Fibroblast of skin of back (primary cell): ENCODE measurements around the gene SEC24B. TPM values are rescaled to one million over a fixed set of nuclear protein-coding genes. Genes with fewer than 3 reads are reported as not detected.

Experiments
- DNase-seq: peaks from one replicate; pipeline ENCODE4 v3.0.0-alpha.2; 2013
- polyA plus RNA-seq, 2 experiments: library from polyadenylated mRNA; unstranded; fragments of 120-200 nt; gene quantifications; one replicate each; pipeline ENCODE4 v1.2.1, GENCODE V29; 2013; ENCODE audit not compliant: insufficient read length in 2 of 2

The SEC24B gene
- 26.6 TPM for polyA plus RNA-seq (2013, experiment 1 of 2; ENCODE audit: insufficient read length)
- polyA plus RNA-seq (2013, experiment 2 of 2; ENCODE audit: insufficient read length): 26.4 TPM

DNA sequence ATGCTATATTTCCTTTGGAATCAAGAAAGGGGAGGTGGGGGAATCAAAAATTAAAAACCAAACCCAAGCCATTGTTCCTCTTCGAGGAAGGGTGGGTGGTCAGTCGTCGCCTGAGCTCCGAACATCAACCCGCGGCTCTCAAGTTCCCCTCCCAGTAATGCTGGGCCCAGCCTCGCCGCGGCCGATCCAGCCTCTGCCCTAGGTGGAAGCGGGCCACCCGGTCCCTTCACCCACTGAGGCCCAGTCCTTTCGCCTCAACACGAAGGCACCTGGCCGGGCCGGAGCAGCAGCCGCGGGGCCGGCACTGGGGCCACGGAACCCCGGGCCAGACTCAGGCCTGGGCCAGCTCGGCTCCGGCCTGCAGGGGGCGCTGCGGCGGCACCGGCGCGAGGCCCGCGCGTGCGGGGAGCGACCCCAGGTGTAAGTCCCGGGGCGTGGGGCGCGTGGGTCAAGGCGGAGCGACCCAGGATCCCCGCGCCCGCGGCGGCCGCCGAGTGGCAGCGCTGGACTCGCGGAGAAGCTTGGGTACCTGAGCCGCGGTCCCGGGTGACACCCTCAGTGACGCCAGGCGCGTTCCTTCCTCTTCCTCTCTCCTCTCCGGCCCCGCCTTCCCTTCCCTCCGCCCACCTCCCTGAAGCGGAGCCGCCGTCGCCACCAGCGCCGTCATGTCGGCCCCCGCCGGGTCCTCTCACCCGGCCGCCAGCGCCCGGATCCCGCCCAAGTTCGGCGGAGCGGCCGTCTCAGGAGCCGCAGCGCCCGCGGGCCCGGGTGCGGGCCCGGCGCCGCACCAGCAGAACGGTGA, at the start of gene SEC24B:
TSS of gene SEC24B (plus strand) at position 611 of the 802 bp plus-strand sequence. CDS start at position 666, 55 bp downstream.
- peak; percentile 84 for DNase-seq

DNA sequence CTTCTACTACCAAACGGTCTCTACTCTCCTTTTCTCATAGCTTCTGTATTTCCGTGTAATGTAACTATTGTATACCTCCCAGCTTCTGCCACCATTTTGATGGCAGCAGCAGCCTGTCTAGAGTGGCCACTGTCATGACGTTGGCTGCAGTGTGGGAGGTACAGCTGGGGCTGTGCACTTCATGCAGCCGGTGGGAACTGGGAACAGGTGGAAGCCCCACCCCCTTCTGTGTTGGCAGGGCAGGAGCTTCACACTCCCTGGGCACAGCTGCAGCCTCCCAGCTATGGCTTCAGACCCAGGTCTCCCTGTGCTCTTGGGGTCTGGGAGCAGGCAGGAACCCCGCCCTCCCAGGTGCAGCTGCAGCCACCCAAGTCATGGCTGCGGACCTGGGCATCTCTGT, 49.8 kb upstream of the SEC24B start:
- DNase-seq: no peak

DNA sequence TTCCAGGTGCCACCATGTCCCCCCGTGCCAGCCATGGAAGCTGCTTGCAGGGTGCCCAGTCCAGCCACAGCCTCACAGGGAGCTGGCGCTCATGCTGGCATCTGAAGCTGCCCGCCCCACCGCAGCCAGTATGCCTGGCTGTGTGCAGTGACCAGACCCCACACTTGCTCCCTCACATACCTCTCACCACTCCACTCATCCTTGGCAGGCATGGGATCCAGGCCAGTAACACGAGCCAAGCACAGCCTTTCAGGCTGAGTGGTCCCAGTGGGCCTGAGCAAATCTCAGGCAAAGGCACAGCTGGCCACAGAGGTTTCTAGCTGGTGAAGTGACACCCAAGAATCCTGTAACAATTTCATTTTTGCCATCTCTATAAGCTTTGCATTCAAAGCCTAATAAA, 48.4 kb upstream of the SEC24B start:
- no peak for DNase-seq

DNA sequence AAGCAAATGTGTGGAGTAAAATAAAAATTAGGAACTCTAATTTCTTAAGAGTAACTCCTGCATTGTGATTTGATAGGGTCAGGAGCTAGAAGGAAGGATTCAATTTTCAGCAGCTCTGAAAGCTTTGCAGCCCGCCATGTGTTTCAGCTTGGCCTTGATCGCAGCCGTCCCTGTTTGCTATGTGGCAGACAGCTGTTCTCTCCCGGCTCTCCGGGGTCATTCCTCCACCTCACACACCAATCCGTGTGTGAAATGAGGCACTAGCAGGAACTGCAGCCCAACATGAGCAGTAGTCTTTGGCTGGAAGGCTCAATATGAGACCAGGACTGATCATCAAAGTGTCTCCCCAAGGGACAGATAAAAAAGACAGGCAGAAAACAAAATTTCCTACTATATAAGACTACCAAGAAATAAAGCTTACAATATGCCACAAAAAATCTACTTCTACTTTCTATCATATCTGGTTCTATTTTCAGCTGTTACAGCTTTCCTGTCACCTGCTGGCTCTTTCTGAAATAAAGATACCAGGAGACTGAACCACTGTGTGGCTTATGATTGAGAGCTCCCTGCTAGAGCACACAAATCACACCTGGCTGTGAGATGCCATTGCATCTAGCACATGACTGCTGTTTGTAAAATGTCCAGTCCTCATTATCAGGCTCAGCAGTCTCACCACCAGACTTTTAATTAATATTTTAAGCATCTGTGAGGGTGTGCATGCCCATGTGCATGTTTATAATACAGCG, 44.1 kb upstream of the SEC24B start:
- no peak for DNase-seq

DNA sequence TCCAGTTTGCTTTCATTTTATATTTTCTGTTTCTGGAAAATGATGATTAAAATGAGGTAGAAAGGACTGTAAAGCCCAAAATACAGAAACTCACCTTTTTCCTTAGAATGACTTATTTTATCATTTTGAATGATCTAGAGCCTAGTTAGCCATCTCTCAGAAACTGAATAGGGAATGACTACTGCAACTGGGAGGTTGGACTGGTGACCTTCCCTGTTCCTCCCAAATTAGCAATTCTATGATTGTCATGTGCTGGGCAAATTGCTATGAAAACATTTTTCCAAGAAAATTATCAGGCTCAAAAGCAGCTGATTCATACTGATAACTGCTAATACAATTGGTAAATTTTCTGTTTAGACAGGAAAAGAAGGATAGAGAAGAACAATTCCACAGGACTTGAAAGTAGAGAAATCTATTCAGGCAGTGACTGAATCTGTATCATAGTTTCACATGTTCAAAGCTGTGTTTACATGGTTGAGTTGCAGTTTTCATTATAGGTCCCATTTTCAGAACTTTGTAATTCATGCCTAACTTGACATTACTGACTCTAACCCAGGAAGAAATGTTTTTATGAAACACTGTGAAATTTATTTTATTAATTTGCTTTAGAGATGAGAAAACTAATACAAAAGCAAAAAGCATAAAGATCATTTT, 43.4 kb upstream of the SEC24B start:
- no peak for DNase-seq

DNA sequence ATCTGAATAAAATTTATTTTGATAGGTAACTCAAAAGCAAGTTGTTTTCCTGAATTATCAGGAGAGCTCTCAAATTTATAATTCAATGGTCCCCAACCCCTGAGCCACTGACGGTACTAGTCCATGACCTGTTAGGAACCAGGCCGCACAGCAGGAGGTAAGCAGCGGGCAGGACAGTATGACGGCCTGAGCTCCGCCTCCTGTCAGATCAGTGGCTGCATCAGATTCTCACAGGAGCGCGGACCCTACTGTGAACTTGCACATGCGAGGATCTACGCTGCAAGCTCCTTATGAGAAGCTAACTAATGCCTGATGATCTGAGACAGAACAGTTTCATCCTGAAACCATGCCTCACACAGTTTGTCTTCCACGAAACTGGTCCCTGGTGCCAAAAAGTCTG, 37.9 kb upstream of the SEC24B start:
- no peak for DNase-seq

DNA sequence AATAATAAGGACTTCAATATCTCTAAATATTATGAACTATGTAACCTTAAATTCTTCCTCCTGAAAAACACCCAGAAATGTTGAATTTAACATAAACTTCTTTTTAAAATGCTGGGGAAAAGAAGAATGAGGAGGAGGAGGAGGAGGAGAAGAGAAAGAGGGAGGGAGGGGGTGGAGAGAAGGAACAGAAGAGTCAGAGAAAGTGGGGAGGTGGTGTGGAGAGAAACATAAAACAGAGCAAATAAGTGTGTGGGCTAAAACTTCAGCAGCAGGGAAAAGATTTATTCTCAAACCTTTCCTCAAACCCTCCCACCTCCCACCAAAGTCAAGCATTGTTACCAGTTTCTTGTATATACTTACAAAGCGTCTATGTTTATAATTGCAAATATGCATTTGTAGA, 34.7 kb upstream of the SEC24B start:
- DNase-seq: no peak

DNA sequence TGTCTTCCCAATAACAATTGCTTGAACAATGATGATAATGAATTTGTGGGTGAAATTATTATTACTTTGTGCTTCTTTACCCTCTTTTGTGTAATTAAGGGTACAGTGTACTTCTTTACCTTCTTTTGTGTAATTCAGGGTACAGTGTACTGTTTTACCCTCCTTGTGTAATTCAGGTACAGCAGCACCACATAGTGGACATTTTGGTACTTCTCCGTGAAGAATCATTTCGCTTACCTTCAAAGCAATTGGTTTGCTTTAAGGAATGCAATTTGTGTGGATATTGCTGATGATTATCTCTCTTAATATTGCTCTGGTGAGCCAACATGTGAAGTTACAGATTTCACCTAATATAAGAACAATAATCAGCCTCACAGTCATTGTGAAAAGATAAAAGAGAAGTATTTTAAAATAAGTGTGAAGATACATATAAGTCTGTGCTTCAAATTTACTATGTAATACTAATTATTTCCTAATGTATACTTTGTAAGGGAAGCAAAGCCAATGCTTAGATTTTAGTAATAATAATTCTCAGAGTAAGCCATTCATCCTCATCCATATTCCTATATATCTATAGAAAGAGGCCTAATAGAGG, 27.2 kb upstream of the SEC24B start:
- peak; percentile 60 for DNase-seq

DNA sequence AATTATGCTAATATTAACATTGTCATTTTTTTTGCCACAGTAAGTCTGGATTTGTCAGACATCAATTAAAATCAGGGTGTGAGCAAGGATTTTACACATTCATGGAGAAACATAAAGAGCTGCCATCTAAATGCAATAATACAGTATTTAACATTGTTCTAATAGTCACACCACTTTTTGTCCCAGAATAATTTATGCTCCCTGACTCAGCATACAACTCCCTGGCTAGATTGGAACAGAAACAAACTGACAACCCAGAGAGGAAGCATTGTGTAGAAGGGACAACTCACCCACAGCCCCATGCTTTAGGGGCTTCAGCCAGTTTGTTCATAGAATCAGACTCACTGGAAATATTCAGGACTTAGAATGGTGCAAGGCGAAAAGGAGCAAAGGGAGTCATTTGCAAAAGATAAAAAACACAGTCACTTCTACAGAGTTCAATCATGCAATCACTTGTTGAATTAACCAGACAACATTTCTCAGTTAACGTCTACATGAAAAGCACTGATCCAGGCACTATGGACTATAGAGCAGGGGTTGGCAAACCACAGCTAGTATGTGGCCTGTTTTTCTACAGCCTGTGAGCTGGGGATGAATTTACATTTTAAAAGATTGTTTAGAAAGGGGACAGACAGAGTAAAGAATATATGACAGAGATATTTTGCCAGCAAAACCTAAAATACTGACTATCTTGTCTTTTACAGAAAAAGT, 26.4 kb upstream of the SEC24B start:
- DNase-seq: no peak

DNA sequence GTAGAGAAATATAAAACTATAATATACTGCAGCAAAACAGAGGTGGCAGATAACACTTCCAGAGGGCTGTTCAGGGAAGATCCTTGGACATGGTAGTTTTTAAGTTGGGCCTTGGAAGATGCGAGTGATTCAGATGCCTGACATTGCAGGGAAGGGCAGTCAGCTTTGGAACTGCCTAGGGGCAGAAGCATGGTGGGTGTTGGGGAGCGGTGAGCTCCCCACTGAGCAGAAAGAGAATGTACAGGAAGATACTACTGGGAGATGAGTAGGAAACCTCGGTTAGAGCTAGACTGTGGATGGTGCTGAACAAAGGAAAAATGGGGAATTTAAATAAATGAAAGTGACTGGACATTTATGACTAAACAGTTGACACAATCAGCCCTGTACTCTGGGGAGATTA, 24.9 kb upstream of the SEC24B start:
- peak; percentile 47 for DNase-seq

DNA sequence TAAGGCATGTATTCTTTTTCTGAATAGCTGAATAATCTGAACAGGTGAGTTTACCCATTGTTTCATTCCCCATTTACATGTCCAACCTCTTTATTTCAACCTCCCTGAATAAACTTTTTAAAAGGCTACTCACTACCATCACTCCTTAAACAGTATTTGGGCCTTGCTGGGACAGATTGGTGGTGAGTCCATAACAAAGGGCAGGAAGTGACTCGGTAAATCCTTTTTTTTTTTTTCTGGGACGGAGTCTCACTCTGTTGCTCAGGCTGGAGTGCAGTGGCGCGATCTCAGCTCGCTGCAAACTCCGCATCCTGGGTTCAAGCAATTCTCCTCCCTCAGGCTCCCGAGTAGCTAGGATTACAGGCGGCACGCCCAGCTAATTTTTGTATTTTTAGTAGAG, 23.4 kb upstream of the SEC24B start:
- no peak for DNase-seq

DNA sequence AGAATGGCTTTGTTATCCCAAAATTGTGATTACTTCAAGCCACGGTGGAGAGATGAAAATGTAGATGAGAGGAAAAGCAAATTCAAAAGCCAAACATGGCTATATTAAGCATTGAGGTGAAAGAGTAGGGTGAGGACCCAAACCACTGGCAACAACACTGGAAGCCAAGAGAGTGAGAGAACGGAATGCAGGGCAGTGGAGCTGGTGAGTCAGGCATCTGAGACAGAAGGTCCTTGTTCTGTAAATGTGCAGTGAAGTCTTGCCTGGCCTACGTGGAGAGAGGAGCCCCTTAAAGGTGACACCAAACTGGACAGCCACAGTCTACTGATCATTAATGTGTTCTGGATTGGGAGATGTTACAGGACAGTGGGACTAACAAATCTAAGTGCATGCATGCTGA, 22.8 kb upstream of the SEC24B start:
- peak; percentile 33 for DNase-seq

DNA sequence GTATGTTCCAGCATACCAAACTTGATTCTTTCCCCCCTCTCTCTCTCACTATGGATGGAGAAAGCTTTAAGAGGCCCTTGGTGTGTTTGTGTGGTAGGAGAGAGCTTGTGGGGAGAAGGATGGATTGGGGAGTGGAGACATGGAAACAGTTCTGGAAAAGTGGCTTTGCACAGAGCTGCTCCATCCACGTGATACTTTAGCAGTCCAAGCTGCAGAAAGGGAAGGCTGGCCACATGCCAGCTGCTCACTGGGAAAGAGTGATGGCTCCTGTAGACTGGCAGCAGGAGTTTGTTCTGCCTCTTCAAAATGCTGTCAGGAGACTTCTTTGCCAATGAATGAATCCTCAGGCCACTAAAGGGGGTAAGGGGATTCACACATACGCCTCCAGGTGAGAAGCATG, 21.7 kb upstream of the SEC24B start:
- DNase-seq: peak; percentile 12

DNA sequence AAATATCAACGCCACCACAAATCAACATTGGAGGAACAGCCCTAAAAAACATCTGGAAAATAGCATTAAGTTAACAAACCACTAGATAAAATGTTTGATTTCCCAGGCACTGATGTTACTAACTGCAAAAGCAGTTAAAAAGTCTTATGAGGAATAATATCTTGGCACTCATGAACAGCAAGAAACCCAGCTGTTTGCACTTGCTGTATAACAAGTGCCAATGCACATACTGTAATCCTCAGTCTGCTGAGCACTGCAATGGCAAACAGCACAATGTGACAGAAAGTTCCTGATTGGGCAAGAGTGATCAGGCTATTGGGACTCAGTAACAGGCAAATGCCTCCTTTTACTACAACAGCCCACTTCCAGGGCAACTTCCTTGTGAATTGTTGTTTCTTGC, 20.8 kb upstream of the SEC24B start:
- DNase-seq: no peak

DNA sequence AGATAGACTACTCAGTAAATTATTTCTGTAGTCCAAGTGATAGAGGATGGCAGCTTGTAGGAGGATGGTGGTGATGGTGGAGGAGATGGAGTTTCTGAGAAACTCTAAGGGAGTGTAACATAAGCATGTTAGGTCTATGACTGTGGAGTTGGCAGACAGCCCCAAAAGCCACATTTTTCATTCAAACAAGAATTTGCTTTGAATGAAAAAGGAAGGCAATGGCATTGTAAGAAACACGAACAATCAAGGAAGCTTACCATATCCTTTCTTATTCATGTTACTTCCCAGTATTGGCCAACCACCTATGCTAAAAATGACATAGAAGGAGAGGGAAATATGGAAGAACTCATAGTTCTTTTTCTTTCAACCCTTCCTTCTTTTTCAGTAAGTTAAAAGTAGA, 18.7 kb upstream of the SEC24B start:
- DNase-seq: peak; percentile 29

DNA sequence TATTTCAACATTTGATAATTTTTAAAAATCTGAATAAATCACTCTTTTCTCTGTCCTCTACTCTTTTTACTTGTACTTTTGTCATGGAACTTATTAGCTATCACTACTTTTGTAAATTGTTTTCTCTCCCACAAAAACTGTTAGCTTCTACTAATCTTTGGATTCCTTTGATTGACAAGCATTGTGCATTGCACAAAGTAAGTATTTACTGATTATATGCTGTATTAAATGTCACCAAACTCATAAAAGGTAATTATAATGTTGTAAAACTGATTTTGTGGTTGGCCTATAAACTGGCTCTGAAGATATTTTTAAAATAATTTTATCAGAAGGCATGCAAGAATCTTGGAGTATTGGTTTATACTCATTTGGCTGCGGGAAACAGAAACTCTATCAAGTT, 15.0 kb upstream of the SEC24B start:
- no peak for DNase-seq

DNA sequence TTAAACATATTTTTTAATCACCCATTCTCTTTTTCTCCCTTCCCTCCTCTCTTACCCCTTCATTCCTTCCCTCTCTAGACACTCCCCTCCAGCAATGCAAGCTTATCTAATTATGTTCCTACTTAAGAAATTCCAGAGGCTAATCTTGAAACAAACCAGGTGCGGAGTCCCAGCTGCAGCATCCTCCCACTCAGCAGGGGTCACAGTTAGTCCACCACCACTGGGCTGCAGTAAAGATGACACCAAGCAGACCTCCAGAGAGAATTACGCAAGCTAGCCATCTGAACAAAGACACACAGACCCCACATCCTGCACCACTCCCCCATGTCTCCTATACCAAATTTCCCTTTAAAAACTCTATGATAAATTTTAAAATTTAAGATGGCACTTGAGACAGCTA, 13.9 kb upstream of the SEC24B start:
- no peak for DNase-seq

DNA sequence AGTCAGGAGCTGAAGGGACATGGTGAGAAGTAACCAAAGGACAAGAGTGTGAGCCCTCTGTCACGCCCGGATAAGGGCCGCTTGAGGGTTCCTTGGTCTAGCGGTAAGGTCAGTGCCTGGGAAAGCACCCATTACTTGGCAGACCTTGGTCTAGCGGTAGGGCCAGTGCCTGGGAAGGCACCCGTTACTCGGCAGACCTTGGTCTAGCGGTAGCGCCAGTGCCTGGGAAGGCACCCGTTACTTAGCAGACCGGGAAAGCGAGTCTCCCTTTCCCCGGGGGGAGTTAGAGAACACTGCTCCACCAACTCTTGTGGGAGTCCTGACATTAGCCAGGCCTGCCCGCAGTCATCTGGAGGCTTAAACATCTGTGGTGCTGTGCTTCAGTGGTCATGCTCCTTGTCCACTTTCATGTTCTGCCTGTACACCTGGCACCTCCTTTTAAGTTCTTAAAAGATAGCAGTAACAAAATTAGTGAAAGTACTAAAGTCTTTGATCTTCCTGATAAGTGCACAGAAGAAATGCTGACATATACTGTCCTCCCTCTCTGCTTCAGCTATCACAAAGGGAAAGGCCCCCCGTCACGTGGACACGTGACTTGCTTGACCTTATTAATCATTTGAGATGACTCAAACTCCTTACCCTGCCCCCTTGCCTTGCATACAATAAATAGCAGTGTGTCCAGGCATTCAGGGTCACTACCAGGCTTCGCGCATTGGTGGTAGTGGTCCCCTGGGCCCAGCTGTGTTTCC, 9.3 kb upstream of the SEC24B start:
- no peak for DNase-seq

DNA sequence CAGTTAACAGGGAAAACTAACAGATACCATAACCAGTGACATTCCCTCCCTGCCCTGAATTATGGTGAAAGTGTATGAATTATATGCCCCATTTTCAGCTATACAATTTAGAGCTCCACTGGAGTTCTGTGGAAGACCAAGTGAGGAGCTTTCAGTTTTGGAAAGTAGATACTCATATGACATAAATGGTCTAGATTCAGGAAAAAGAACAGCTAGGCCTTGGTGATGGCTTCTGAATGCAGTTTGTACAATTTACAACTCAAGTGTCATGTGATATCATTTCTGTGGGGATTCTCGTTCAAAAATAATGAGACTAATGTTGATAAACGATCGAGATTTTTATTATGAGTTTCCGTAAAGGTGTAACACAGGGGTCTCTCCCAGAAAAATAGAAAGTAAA, 8.2 kb upstream of the SEC24B start:
- DNase-seq: no peak

DNA sequence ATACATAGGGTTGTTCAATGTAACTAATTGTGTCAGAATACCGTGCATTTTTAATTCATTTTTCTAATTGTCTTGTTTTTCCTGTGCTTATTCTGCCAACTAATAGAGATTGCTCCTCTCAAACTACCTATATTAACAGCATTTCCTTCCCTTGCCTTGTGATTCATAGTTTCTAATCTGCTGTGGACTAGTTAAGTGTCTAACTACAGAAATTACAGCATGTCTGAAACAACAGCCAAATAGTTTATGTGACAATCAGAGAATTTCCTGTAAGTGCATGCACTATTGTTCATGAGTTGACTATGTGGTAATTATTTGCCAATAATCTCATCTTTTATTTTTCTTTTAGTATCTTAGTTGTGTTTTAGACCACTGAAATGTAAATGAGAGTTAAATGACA, 4.1 kb upstream of the SEC24B start:
- DNase-seq: no peak

DNA sequence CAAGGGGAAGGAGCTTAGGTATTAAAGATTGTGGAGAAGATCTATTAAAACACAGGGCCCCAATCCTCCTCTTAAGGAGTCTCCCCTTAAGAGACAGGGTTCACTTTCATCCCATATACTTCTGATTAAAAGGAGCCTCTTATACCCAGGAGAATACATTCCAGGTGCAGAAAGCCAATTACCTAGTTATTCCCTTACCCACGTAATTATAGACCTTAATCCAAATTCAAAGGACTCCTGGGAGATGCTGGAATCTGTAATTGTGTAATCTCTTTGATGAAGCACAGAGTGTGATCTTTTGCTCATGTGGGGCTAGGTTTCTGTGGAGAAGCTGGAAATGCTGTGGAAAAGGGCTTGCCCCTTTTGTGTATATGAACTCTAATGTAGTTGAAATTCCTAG, 1.4 kb upstream of the SEC24B start:
- DNase-seq: no peak

DNA sequence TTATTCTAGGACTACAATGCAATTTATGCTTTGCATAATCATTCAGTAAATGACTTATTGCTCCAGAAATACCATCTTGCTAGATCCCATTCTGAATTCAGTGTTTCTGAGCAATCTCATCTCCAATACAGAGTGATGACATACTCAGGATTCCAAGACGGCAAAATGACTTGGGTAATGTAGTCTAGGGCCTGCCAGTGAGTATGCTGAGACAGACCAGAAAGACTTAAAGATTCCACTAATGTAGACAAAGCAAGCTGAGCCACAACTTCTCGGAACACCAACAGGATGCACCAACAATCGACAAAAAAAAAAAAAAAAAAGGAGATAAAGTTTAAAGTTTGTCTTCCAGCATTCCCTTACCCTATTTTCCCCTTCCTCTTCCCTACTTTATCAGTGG, 919 bp upstream of the SEC24B start:
- DNase-seq: peak; percentile 79
